ENCODE data around the gene POLR2C.
"Not testable (repeated sequence)": the region's sequence is repeated elsewhere in the genome, so short reads cannot be mapped to it uniquely, and the experiment has no call there.

POLR2C gene

GRCh38 chr16:57479976-57480753, 17.7 kb downstream of the POLR2C start:
- DNase-seq, result no peak

DNA sequence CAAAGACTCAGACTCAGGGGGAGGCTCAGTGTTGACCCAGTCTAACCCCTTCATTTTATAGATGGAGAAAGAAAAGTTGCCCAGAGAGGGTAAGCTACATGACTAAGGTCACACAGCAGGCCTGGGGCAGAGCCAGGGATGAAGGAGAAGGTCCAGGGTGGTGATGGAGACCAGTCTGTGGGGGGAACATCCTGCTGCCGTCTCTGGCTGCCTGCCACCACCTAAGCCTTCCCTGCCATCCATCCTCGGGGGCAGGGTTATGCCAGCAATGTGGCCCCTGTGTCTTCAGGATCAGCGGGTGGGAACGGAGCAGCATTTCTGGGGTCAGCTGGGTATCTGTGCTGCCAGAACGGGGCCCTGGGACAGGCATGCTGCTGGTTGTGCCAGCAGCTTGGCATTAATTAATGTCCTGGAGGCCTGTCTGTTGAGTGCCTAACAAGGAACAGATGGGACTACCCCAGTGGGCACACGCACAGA, 18.3 kb downstream of the POLR2C start:
- DNase-seq, result no peak

DNA sequence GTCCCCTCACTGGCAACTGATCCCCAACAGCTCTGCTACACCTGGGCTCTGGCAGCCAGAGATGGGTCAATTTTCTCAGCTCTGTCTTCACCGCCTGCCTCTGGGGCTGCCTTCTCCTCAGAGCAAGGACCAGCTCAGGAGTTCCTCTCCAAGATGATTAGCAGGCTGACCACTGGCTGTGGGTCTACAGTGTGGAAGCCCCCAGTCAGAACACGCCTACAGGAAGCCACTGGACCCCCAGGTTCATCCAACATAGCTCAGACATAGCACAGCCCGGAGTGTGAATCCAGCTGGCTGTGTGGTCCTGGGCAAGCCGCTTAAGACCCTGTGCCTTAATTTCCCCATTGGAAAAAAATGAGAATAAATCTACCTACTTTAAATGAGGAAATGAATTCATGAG, 18.9 kb downstream of the POLR2C start:
- DNase-seq, result no peak

- DNase-seq, result no peak
Measured at GRCh38 chr16:57482845-57483545, 20.5 kb downstream of the POLR2C start.

- no peak for DNase-seq
Measured at GRCh38 chr16:57483725-57484514, 21.4 kb downstream of the POLR2C start.

- no peak for DNase-seq
Measured at GRCh38 chr16:57484515-57485005, 22.1 kb downstream of the POLR2C start.

DNA sequence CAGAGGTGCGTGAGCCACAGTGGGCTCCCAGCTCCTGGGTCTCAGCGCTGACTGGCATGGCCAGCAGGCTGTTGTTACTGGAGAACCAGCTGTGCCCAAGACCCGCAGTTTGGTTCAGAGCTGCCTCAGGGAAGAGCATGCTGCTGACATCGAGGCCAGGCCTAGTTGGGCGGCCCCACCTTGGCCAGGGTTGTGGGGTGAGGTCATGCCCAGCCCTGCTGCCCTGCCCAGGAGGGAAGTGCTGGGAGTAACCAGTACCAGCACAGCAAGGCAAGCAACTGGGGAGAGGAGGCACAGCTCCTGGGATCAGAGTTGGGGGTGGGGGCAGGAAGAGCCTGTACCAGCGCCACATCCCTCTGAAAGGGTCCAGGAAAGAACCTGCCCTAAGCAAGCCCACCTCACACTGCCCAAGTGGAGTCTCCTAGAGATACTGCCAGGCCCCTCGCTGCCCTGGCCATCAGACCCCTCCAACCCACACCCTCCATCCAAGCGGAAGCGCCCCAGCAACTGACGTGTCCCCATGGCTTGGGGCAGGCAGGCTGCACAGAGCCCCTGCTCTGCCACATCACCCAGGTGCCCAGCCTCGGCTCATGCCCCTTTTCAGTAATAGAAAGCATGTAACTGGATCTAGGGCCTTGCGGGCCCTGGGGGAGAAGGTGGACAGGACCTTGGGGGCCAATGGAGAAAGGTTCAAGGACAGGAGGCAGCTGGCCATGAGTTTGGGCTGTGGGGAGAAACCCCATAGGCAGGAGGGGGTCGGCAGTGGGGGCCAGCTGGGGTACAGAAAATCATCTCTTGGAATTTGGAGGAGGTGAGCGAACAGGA, 22.8 kb downstream of the POLR2C start:
- no peak for DNase-seq

- peak; percentile 6 to 34 for DNase-seq
Measured at GRCh38 chr16:57485916-57486857, 23.7 kb downstream of the POLR2C start, which contains the start of gene DOK4. TSS of gene DOK4 (minus strand) at chr16:57486493. CDS start at chr16:57479507, 6,986 bp downstream.

GRCh38 chr16:57486858-57487834, 24.7 kb downstream of the POLR2C start:
- DNase-seq, result no peak

DNA sequence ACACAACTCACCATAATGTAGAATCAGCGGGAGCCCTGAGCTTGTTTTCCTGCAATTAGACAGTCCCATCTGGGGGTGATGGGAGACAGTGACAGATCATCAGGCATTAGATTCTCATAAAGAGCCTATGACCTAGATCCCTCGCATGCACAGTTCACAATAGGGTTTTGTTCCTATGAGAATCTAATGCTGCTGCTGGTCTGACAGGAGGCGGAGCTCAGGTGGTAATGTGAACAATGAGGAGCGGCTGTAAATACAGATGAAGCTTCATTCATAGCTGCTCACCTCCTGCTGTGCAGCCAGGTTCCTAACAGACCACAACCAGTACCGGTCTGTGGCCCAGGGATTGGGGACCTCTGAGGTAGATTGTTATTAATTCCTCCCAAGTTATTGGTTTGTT, 26.8 kb downstream of the POLR2C start:
- DNase-seq, result no peak

DNA sequence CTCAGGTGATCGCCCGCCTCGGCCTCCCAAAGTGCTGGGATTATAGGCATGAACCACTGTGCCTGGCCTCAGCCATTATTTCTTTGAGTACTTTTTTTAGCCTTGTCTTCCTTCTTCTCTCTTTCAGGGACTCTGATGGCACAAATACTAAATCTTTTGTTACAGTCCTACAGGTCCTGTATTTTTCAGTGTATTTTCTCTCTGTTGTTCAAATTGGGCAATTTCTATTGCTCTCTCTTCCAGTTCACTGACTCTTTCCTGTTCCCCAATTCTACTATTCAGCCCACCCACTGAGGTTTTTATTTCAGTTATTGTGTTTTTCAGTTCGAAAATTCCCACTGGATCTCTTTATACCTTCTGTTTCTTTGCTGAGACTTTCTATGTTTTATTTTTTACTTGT, 31.3 kb downstream of the POLR2C start:
- no peak for DNase-seq

- DNase-seq, result no peak
Measured at GRCh38 chr16:57497121-57497520, 34.6 kb downstream of the POLR2C start.

GRCh38 chr16:57498031-57498430, 35.6 kb downstream of the POLR2C start:
- no peak for DNase-seq

DNA sequence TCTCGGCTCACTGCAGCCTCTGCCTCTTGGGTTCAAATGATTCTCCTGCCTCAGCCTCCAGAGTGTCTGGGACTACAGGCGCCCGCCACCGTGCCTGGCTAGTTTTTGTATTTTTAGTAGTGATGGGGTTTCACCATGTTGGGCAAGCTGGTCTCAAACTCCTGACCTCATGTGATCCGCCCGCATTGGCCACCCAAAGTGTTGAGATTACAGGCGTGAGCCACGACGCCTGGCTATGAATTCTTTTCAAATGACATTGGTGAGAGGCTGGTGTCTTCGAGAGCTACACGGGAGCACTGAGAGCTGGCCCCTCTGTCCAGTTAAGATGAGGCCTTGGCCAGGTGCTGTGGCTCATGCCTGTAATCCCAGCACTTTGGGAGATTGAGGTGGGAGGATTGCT, 37.5 kb downstream of the POLR2C start:
- DNase-seq, result not testable (repeated sequence)

- DNase-seq, result no peak
Measured at GRCh38 chr16:57500578-57501111, 38.2 kb downstream of the POLR2C start.

GRCh38 chr16:57501492-57501891, 39.0 kb downstream of the POLR2C start:
- DNase-seq, result no peak

GRCh38 chr16:57502048-57502775, 39.7 kb downstream of the POLR2C start:
- DNase-seq, result no peak

DNA sequence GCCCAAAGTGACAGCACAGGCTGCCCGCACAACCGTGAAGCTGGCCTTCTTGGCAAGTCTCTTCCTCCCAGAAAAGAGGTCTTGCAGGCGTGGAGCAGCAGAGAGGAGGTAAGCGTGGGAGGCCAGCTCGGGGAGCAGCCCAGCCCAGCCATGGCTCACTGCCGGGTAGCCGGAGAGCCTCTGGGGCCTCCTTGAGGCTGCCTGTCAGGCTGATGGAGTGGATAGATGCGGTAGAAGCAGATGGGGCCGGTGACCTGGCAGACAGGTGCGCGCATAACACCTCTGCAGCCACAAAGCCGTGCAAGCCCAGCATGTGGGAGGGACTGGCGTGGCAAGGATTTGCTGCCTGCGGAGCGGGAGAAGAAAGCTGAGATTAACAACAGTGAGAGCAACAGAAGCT, 40.9 kb downstream of the POLR2C start:
- no peak for DNase-seq

- DNase-seq, result no peak
Measured at GRCh38 chr16:57504001-57504400, 41.5 kb downstream of the POLR2C start.
